ENCODE data around the gene AP5Z1. TPM values are rescaled to one million over a fixed set of nuclear protein-coding genes. Genes with fewer than 3 reads are reported as not detected.

The AP5Z1 gene
- total RNA-seq, 4 donors from 2014 or later: 25.7 to 37.3 (median 31.5) TPM

- H3K27ac ChIP-seq (replicated peaks in 1 of 4): no peak overlapping the region
- TF ChIP-seq POLR2AphosphoS5 (IDR thresholded peaks at IDR 0.05) (no peak), POLR2A (IDR thresholded peaks at IDR 0.05; ENCODE audit: low read depth) (no peak), EP300 (IDR thresholded peaks at IDR 0.05) (no peak)
- TF ChIP-seq, protein P1, sequence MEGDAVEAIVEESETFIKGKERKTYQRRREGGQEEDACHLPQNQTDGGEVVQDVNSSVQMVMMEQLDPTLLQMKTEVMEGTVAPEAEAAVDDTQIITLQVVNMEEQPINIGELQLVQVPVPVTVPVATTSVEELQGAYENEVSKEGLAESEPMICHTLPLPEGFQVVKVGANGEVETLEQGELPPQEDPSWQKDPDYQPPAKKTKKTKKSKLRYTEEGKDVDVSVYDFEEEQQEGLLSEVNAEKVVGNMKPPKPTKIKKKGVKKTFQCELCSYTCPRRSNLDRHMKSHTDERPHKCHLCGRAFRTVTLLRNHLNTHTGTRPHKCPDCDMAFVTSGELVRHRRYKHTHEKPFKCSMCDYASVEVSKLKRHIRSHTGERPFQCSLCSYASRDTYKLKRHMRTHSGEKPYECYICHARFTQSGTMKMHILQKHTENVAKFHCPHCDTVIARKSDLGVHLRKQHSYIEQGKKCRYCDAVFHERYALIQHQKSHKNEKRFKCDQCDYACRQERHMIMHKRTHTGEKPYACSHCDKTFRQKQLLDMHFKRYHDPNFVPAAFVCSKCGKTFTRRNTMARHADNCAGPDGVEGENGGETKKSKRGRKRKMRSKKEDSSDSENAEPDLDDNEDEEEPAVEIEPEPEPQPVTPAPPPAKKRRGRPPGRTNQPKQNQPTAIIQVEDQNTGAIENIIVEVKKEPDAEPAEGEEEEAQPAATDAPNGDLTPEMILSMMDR (IDR thresholded peaks at IDR 0.05): no peak
Measured at GRCh38 chr7:4809666-4810065, 34.2 kb downstream of the AP5Z1 start.

DNA sequence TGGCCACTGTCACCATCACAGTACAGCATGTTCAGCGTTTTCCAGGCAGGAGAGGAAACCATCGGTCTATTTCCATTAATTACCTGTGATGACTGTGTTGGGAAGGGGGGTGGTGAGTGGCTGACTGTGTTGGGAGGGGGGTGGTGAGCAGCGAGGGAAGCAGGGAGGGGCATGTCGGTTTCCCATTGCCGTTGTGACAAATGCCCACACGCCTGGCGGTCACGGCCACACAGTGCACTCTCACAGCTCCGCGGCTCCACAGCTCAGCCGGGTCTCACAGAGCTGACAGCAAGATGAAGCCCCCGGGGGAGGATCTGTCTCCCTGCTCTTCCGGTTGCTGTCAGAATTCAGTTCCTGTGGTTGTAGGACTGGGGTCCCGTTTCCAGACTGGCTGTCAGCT is 39.0 kb downstream of the AP5Z1 start:
- intact Hi-C loops (cut with DNase I): no loop called here
- H3K27me3 ChIP-seq: peaks cover 0 to 16% (median 0%) of the 10 kb centered on the region in 4 donors
- TF ChIP-seq POLR2A (IDR thresholded peaks at IDR 0.05; ENCODE audit: low read depth) (no peak), EP300 (IDR thresholded peaks at IDR 0.05) (no peak), POLR2AphosphoS5 (IDR thresholded peaks at IDR 0.05) (no peak)
- TF ChIP-seq, protein P1 (IDR thresholded peaks at IDR 0.05): no peak
- no peak overlapping the region for H3K4me3 ChIP-seq
- peaks cover 0 to 49% (median 8%) of the 10 kb centered on the region in 4 donors for H3K36me3 ChIP-seq
- 54% methylated on average over 9 of the region's 14 CpGs for WGBS
- DNase-seq (ENCODE audit: extremely low spot score): no peak
- H3K4me1 ChIP-seq: no peaks in the 10 kb centered on the region
- no peak overlapping the region for H3K27ac ChIP-seq (replicated peaks in 1 of 4)
- peaks cover 0 to 5% (median 0%) of the 10 kb centered on the region in 4 donors for H3K9me3 ChIP-seq

More at GRCh38 chr7:4809666-4810065, 34.2 kb downstream of the AP5Z1 start:
- WGBS: 87% methylated on average over 14 of the region's 14 CpGs
- peaks cover 0 to 6% (median 2%) of the 10 kb centered on the region in 4 donors for H3K4me1 ChIP-seq
- intact Hi-C loops (cut with DNase I): no loop called here
- peaks cover 0 to 32% (median 0%) of the 10 kb centered on the region in 4 donors for H3K27me3 ChIP-seq
- no peak for DNase-seq (ENCODE audit: extremely low spot score)
- H3K36me3 ChIP-seq: peaks cover 0 to 35% (median 5%) of the 10 kb centered on the region in 4 donors
- H3K9me3 ChIP-seq: peaks cover 0 to 5% (median 0%) of the 10 kb centered on the region in 4 donors
- H3K4me3 ChIP-seq: peak overlapping the region in 1 of 4 donors; percentile 2

DNA sequence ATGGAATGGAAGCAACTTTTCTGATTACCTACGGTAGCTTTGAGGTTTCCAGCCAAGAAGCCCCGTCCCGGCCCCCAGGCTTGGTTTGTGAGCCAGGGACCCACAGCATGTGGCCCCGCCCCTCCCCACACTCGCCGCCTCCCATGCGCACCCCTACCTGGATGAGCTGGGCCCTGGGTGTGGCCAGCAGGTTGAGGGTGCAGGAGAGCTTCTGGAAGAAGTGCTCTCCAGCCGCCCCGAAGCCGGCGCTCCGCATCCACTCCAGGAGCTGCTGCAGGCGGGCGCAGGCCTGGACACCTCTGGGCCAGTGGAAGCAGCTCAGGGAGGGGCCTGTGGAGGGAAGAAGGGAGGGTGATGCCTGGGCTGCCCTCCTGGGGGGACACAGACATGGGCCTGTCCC is 39.7 kb downstream of the AP5Z1 start:
- 100% methylated on average over 2 of the region's 14 CpGs for WGBS
- H3K4me3 ChIP-seq: no peak overlapping the region
- H3K27me3 ChIP-seq: peaks cover 0 to 19% (median 0%) of the 10 kb centered on the region in 4 donors
- H3K36me3 ChIP-seq: peaks cover 0 to 49% (median 8%) of the 10 kb centered on the region in 4 donors
- intact Hi-C loops (cut with DNase I): no loop called here
- H3K9me3 ChIP-seq: peaks cover 0 to 5% (median 0%) of the 10 kb centered on the region in 4 donors
- no peak overlapping the region for H3K27ac ChIP-seq (replicated peaks in 1 of 4)
- H3K4me1 ChIP-seq: peaks cover 0 to 3% (median under 1%) of the 10 kb centered on the region in 4 donors
- TF ChIP-seq POLR2A (IDR thresholded peaks at IDR 0.05; ENCODE audit: low read depth) (no peak), EP300 (IDR thresholded peaks at IDR 0.05) (no peak), POLR2AphosphoS5 (IDR thresholded peaks at IDR 0.05) (no peak)
- TF ChIP-seq, protein P1 (IDR thresholded peaks at IDR 0.05): no peak
- DNase-seq (ENCODE audit: extremely low spot score): no peak

GRCh38 chr7:4815609-4816418 is 40.4 kb downstream of the AP5Z1 start:
- DNase-seq (ENCODE audit: extremely low spot score): no peak
- Histone ChIP-seq H3K9me3 (peaks cover 0 to 5% (median 0%) of the 10 kb centered on the region in 4 donors), H3K4me3 (no peak overlapping the region), H3K4me1 (peaks cover 4 to 9% (median 7%) of the 10 kb centered on the region in 4 donors), H3K27ac (replicated peaks in 1 of 4) (no peak overlapping the region), H3K27me3 (peaks cover 0 to 20% (median 0%) of the 10 kb centered on the region in 4 donors), H3K36me3 (peaks cover 0 to 45% (median 8%) of the 10 kb centered on the region in 4 donors)
- intact Hi-C loops (cut with DNase I): no loop called here
- 93% methylated on average over 11 of the region's 38 CpGs for WGBS
- TF ChIP-seq POLR2A (IDR thresholded peaks at IDR 0.05; ENCODE audit: low read depth): no peak
- TF ChIP-seq, protein P1 (IDR thresholded peaks at IDR 0.05): no peak
- no peak for TF ChIP-seq POLR2AphosphoS5 (IDR thresholded peaks at IDR 0.05)
- TF ChIP-seq EP300 (IDR thresholded peaks at IDR 0.05): no peak

Data from esophagus muscularis mucosa (tissue), 4 donors.